Stimulated activated naive B cell treated with anti-CD40 and anti-IgM and Interleukin-4, amounts not matched to agents 10 μg/mL and 1 μg/mL and 100 μg/mL, for 72 hours (primary cell): Measurements from ENCODE around the gene KIAA0319L.

Experiments used
- ATAC-seq, 2 donors: fragments of 150-1000 bp; cut with Tn5 transposase; replicated peaks; 2 replicates each; pipeline ENCODE4 v1.10.0; 2021; ENCODE audit warnings: moderate library complexity in 1 of 2
- DNase-seq: peaks from one replicate; pipeline ENCODE4 v3.0.0; 2021
- H3K27ac Mint-ChIP-seq: one replicate; pipeline ENCODE4 v1.8.0; 2022; ENCODE audit warnings: mild to moderate bottlenecking, mixed read lengths
- H3K27me3 Mint-ChIP-seq, 2 donors: one replicate each; pipeline ENCODE4 v1.8.0; 2022; ENCODE audit warnings: mixed read lengths in 2 of 2
- H3K36me3 Mint-ChIP-seq, 2 donors: one replicate each; pipeline ENCODE4 v1.8.0; 2022; ENCODE audit warnings: mixed read lengths in 2 of 2, mild to moderate bottlenecking in 1 of 2
- H3K4me1 Mint-ChIP-seq, 2 donors: one replicate each; pipeline ENCODE4 v1.8.0; 2022; ENCODE audit warnings: mixed read lengths in 2 of 2, mild to moderate bottlenecking in 1 of 2
- H3K4me3 Mint-ChIP-seq, 2 donors: one replicate each; pipeline ENCODE4 v1.8.0; 2022; ENCODE audit warnings: mild to moderate bottlenecking in 2 of 2, mixed read lengths in 2 of 2, moderate library complexity in 1 of 2
- H3K9me3 Mint-ChIP-seq, 2 donors: one replicate each; pipeline ENCODE4 v1.8.0; 2022; ENCODE audit warnings: mixed read lengths in 2 of 2, mild to moderate bottlenecking in 1 of 2

KIAA0319L gene

DNA sequence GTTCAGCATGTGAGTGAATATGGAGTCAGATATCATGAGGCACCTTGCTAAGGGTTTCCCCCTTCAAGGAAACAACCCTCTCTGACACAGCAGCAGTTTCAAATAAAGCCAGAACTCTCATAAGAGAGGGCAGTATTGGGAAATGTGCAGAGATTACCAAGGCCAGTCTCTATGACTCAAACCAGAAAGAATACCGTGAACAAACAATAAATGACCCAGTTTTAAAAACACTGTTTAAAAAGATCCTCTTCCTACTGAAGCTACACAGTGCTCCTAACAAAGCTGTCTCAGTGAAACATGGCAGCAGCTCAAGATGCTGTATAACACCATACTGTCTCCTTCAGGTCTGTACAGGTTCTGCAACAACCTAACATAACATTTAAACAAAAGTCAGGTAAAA, 102.6 kb downstream of the KIAA0319L start:
- H3K27ac Mint-ChIP-seq: no peak overlapping the region
- H3K4me1 Mint-ChIP-seq: peaks cover 0 to 5% of the 10 kb centered on the region in 2 donors
- no peaks in the 10 kb centered on the region for H3K27me3 Mint-ChIP-seq
- H3K9me3 Mint-ChIP-seq: no peaks in the 10 kb centered on the region
- no peak for DNase-seq
- no peak overlapping the region for H3K4me3 Mint-ChIP-seq
- H3K36me3 Mint-ChIP-seq: peaks cover 27 to 35% of the 10 kb centered on the region in 2 donors
- ATAC-seq: no peak

- H3K9me3 Mint-ChIP-seq: no peaks in the 10 kb centered on the region
- DNase-seq (no peak), ATAC-seq (no peak)
- H3K4me1 Mint-ChIP-seq: peaks cover 0 to 5% of the 10 kb centered on the region in 2 donors
- H3K27ac Mint-ChIP-seq: no peak overlapping the region
- no peaks in the 10 kb centered on the region for H3K27me3 Mint-ChIP-seq
- H3K36me3 Mint-ChIP-seq: peaks cover 31 to 39% of the 10 kb centered on the region in 2 donors
- H3K4me3 Mint-ChIP-seq: no peak overlapping the region
These were observed 103.0 kb downstream of the KIAA0319L start for GRCh38 chr1:35454176-35454575.

DNA sequence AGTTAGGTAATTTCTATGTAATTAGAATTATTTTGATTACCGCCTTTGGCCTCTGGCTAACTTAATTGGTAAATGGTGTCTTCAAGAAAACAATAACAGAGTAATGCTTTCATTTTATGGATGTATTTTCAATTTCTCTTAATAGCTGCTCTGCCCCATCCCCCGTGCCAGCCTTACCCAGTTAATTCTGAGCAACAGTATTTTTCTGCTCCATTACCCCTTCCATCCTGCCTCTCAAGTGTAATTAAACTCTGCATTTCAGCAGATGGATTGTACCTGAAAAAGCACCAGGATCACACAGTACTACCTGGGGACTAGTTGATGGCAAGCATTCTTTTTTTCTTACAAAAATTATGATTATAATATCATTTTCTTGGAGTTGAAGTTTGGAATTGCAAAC, 104.2 kb downstream of the KIAA0319L start:
- no peak overlapping the region for H3K27ac Mint-ChIP-seq

GRCh38 chr1:35452106-35452774, 105.0 kb downstream of the KIAA0319L start:
- peaks cover 39 to 43% of the 10 kb centered on the region in 2 donors for H3K36me3 Mint-ChIP-seq
- H3K9me3 Mint-ChIP-seq: no peaks in the 10 kb centered on the region
- no peak for DNase-seq
- no peak overlapping the region for H3K4me3 Mint-ChIP-seq
- peaks cover 0 to 5% of the 10 kb centered on the region in 2 donors for H3K4me1 Mint-ChIP-seq
- no peaks in the 10 kb centered on the region for H3K27me3 Mint-ChIP-seq
- H3K27ac Mint-ChIP-seq: no peak overlapping the region
- ATAC-seq: no peak

More for the DNA sequence above, 104.2 kb downstream of the KIAA0319L start:
- Mint-ChIP-seq H3K9me3 (no peaks in the 10 kb centered on the region), H3K4me3 (no peak overlapping the region), H3K4me1 (peaks cover 0 to 5% of the 10 kb centered on the region in 2 donors), H3K36me3 (peaks cover 36 to 40% of the 10 kb centered on the region in 2 donors), H3K27me3 (no peaks in the 10 kb centered on the region)
- DNase-seq (no peak), ATAC-seq (no peak)

- DNase-seq (peak; percentile 36), ATAC-seq (peak; percentile 94 to 95)
- Mint-ChIP-seq H3K9me3 (no peaks in the 10 kb centered on the region), H3K27ac (no peak overlapping the region), H3K4me1 (peaks cover 0 to 5% of the 10 kb centered on the region in 2 donors), H3K4me3 (no peak overlapping the region), H3K36me3 (peaks cover 35 to 42% of the 10 kb centered on the region in 2 donors), H3K27me3 (no peaks in the 10 kb centered on the region)
These were observed 106.1 kb downstream of the KIAA0319L start for GRCh38 chr1:35451125-35451528.

DNA sequence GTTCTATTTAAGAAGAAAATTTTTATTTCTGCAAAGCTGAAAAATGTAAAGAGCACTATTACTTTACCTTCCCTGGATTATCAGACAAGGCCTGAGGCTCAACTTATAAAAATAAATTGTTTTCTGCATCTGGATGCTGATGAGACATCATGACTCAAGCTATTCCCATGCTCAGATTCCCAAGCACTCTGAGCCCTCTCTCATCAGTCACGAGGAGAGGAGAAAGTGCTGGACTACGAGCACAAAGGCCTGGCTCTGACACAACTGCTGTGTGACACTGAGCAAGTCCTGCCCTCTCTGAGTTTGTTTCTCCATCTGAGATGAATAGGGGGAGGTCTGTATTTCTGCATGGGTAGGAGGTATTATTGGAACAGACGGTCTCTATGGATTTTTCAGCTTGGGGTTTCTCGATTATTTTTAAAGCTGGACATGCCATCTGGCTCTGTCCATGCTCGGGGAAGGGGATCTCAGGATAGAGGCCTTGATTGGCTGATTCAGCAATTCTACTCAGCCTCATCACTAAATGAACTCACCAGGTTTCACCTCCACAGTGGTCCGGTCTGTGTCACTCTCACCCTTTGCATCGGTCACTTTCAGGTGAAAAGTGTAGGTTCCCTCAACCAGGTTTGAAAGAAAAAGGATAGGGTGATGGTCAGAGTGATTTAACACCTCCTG, 107.7 kb downstream of the KIAA0319L start:
- ATAC-seq (no peak), DNase-seq (no peak)
- no peaks in the 10 kb centered on the region for H3K27me3 Mint-ChIP-seq
- H3K4me1 Mint-ChIP-seq: peaks cover 0 to 5% of the 10 kb centered on the region in 2 donors
- no peaks in the 10 kb centered on the region for H3K9me3 Mint-ChIP-seq
- H3K36me3 Mint-ChIP-seq: peaks cover 30 to 37% of the 10 kb centered on the region in 2 donors
- H3K27ac Mint-ChIP-seq: no peak overlapping the region
- no peak overlapping the region for H3K4me3 Mint-ChIP-seq

DNA sequence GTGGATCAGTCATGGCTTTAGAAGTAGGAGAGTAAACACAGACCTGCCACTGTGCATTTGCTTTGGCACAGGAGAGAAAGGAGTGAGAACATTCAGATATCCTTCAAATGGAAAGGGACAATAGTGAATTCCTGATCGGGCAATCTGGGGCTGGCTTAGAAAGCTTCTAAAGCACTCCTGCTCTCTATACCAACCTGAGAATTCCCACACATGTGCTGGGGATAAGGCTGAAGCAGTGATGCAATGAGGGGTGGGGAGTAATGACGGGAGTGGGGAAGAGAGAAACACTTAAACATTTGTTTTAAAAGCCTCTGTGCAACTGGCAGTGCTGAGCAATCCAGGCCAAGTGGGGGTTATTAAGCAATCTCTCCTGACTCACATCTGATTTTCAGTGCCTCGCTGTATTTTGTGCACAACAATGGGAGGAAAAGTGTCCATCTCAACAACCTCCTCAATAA, 108.8 kb downstream of the KIAA0319L start:
- Mint-ChIP-seq H3K4me1 (peaks cover 0 to 5% of the 10 kb centered on the region in 2 donors), H3K27me3 (no peaks in the 10 kb centered on the region), H3K4me3 (no peak overlapping the region), H3K9me3 (no peaks in the 10 kb centered on the region), H3K36me3 (peaks cover 22 to 33% of the 10 kb centered on the region in 2 donors), H3K27ac (no peak overlapping the region)
- DNase-seq: no peak
- no peak for ATAC-seq

GRCh38 chr1:35447278-35447677, 109.9 kb downstream of the KIAA0319L start:
- Mint-ChIP-seq H3K4me3 (no peak overlapping the region), H3K27me3 (no peaks in the 10 kb centered on the region), H3K27ac (no peak overlapping the region), H3K4me1 (peaks cover 0 to 5% of the 10 kb centered on the region in 2 donors), H3K9me3 (no peaks in the 10 kb centered on the region), H3K36me3 (peaks cover 17 to 30% of the 10 kb centered on the region in 2 donors)
- ATAC-seq (no peak), DNase-seq (no peak)

DNA sequence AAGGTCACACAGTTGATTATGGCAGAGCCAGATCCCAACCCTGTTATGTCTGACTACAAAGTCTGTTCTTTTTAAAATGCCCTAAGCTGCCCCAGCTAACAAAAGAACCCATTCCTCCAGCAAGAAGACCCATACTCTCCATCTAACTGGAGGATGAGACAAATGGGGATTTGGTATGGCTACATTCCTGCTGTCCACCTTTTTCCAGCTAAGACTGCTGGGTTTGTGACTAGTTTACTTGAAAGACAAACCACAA, 112.8 kb downstream of the KIAA0319L start:
- Mint-ChIP-seq H3K36me3 (peaks cover 14 to 33% of the 10 kb centered on the region in 2 donors), H3K9me3 (no peaks in the 10 kb centered on the region), H3K27ac (no peak overlapping the region), H3K4me1 (no peaks in the 10 kb centered on the region), H3K4me3 (no peak overlapping the region), H3K27me3 (no peaks in the 10 kb centered on the region)
- DNase-seq (no peak), ATAC-seq (no peak)

- H3K4me3 Mint-ChIP-seq: no peak overlapping the region
- H3K4me1 Mint-ChIP-seq: no peaks in the 10 kb centered on the region
- DNase-seq (no peak), ATAC-seq (no peak)
- H3K9me3 Mint-ChIP-seq: no peaks in the 10 kb centered on the region
- H3K27ac Mint-ChIP-seq: no peak overlapping the region
- no peaks in the 10 kb centered on the region for H3K27me3 Mint-ChIP-seq
- H3K36me3 Mint-ChIP-seq: peaks cover 16 to 36% of the 10 kb centered on the region in 2 donors
These were observed 113.3 kb downstream of the KIAA0319L start for GRCh38 chr1:35443768-35444518.

- no peak for ATAC-seq
- Mint-ChIP-seq H3K27me3 (no peaks in the 10 kb centered on the region), H3K9me3 (no peaks in the 10 kb centered on the region), H3K27ac (no peak overlapping the region), H3K4me3 (no peak overlapping the region), H3K36me3 (peaks cover 21 to 37% of the 10 kb centered on the region in 2 donors), H3K4me1 (no peaks in the 10 kb centered on the region)
- DNase-seq: no peak
These were observed 114.5 kb downstream of the KIAA0319L start for GRCh38 chr1:35442734-35443133.

DNA sequence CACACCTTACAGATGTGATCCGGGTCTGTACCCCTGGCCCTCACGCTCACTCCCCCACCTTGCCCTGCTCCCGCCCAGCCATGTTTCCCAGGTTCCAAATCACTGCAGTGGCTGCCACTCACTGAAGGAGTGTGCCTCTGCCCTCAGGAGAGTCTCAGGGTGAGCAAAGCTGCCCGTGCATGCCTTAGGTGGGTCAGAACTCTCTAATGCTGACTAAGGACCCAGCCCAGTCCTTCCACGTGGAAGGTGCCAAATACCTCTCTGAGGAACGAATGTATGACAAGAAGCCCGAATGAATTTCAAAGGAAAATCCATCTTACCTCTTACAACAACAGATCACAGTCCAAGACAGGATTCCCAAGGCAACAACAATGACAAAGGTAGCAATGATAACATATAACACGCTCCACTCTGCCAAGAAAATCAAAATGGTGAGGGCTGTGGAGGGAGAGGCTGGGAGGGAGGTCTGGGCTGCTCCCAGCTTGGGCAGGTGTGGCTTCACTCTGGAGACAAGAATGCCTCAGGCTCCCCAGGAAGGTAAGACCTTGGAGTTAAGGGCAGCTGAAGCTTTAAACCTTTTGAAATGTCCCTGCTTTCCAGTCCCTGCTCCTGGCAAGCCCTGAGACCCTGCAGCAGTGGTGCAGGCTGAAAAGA, 115.2 kb downstream of the KIAA0319L start:
- Mint-ChIP-seq H3K9me3 (no peaks in the 10 kb centered on the region), H3K27me3 (no peaks in the 10 kb centered on the region), H3K36me3 (peaks cover 26 to 37% of the 10 kb centered on the region in 2 donors), H3K27ac (no peak overlapping the region), H3K4me1 (no peaks in the 10 kb centered on the region), H3K4me3 (no peak overlapping the region)
- DNase-seq (no peak), ATAC-seq (no peak)

DNA sequence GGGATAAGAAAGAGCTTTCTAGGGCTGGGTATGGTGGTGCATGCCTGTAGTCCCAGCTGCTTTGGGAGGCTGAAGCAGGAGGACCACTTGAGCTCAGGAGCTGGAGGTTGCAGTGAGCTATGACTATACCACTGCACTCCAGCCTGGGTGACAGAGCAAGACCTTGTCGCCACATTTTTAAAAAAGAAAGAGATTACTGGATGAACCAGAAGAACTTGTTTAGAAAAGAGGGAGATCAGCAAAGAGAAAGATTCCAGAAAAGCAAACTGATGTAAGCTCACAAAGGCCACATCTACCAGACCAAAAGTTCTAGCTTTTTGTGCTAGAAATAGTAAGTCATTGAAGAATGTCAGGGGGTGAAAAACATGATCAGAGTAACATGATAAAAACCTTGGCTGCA, 117.6 kb downstream of the KIAA0319L start:
- H3K36me3 Mint-ChIP-seq: peaks cover 40 to 50% of the 10 kb centered on the region in 2 donors

DNA sequence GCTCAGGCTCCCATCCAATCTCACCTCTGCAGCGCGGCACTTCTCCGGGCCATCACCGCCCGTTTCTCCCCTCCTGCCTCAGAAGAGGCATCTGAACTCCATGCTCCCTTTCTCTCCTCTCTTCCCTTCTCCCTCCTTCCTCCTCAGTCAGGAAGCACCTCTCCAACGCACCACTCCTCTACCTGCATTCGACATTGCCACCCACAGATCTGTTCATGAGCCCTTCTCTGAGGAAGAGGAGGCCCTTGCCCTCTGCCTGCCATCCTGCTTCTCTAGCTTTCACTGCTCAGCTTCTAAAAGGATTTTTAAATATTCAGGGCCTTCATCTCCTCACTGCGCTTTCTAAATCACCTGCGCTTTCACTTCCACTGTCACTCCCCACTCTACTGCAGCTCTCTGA, 120.0 kb downstream of the KIAA0319L start:
- H3K4me3 Mint-ChIP-seq: no peak overlapping the region
- DNase-seq: no peak
- H3K36me3 Mint-ChIP-seq: peaks cover 60 to 64% of the 10 kb centered on the region in 2 donors

More for the DNA sequence above, 117.6 kb downstream of the KIAA0319L start:
- Mint-ChIP-seq H3K27me3 (no peaks in the 10 kb centered on the region), H3K27ac (no peak overlapping the region), H3K9me3 (no peaks in the 10 kb centered on the region), H3K4me1 (no peaks in the 10 kb centered on the region), H3K4me3 (no peak overlapping the region)
- ATAC-seq (no peak), DNase-seq (no peak)

More for the DNA sequence above, 120.0 kb downstream of the KIAA0319L start:
- no peaks in the 10 kb centered on the region for H3K27me3 Mint-ChIP-seq
- ATAC-seq: no peak
- peaks cover 0 to 1% of the 10 kb centered on the region in 2 donors for H3K9me3 Mint-ChIP-seq
- no peaks in the 10 kb centered on the region for H3K4me1 Mint-ChIP-seq
- no peak overlapping the region for H3K27ac Mint-ChIP-seq
